Bone marrow (tissue), 2 donors: ENCODE results near the gene FAM185A.
A peak's percentile ranks its signal among the peaks of the same experiment; 100 is the strongest.
"Not testable (repeated sequence)": the region's sequence is repeated elsewhere in the genome, so short reads cannot be mapped to it uniquely, and the experiment has no call there.

Experiments
- DNase-seq, 2 donors: peaks; one replicate each; lab custom pipeline; 2025; lab: John Stamatoyannopoulos, UW

The FAM185A gene

GRCh38 chr7:102748605-102749444, at the start of gene FAM185A:
Gene FAM185A, plus strand, starts transcription at chr7:102748999. Its CDS starts 209 bp downstream, at chr7:102749208.
- DNase-seq: peak; percentile 64 to 99

DNA sequence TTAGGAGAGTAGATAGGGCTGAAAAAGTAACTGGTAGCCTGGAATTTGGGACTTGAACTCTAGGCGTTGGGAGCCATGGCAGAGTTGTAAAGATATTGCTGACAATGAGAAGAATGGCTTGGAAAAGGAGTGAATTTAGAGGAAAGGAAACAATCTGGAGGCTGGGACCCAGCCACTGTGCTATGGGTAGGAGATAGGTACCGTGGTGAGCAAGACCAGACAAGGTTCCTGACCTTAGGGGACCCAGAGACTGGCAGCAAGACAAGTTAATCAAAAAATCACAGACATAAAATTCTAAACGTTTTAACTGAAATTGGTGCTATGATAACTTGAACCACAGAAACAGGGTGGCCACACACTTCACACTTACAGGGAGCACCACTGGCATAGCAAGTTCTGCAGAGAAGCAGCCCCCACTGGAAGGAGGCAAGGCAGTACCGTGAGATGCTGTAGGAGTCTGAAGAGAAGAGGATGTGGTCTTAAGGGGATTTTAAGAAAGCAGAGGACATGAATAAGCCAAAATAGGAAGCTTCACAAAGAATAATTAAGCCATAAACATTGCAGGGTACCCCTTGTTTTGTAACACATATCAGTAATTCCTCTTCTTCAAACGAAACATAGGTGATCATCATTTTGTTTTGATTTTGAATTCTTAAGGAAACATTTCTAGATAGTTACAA, 35.6 kb upstream of the FAM185A start:
- DNase-seq: not testable (repeated sequence)

DNA sequence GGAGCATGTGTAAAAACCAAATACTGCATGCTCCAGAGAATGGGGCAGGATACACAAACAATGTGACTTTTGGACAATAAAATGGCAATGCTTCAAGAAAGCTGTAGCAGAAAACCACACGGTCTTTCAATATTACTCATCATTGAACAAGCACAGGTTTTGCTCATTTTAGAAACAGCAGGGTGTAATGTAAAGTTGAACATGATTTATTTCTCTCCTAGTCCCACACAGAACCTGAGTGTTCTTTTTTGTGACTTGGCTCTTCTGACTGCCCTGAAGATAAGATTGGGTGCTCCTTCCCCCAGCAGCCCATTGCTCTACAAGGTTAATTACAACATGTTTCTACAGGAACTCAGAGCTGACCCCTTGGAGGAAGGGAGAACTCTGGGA, 35.1 kb upstream of the FAM185A start:
- not testable (repeated sequence) for DNase-seq

DNA sequence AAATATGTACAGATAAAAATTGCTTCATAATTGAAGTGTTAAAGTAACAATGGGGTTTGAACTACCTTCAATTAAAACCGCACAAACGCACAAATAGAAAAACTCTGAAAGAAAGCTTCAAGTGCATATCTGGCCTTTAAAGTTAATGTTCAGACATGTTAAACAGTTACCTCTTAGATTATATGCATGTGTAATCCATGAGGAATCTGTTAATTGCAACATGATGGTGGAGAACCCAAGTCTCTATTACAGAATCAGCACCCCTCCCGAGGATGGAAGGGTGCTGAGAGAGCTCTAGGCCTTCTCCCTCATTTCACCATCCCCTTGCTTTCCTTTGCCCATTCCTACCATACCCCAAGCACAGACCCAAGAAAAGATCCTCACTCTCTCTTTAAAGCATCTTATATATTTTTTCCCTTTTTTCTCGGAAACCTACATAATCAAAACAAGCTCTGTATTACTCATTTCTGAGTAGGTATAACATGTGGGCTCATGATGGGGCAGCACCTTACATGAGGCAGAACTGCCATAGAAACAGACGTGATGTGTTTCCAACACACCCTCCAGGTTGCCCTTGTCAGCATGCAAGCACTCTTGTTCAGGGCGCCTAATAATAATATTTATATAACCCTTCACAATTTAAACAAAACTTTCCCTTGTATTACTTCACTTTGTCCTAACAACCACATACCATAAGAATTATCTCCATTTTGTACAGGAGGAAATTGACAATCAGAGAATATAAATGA, 33.9 kb upstream of the FAM185A start:
- DNase-seq: not testable (repeated sequence)

GRCh38 chr7:102715718-102716117, 33.1 kb upstream of the FAM185A start:
- DNase-seq: not testable (repeated sequence)

GRCh38 chr7:102718491-102718890, 30.3 kb upstream of the FAM185A start:
- not testable (repeated sequence) for DNase-seq

DNA sequence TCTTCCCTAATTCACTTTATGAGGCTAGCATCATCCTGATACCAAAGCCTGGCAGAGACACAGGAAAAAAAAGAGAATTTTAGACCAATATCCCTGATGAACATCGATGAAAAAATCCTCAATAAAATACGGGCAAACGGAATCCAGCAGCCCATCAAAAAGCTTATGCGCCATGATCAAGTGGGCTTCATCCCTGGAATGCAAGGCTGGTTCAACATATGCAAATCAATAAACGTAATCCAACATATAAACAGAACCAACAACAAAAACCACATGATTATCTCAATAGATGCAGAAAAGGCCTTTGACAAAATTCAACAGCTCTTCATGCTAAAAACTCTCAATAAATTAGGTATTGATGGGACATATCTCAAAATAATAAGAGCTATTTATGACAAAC, 22.6 kb upstream of the FAM185A start:
- not testable (repeated sequence) for DNase-seq

DNA sequence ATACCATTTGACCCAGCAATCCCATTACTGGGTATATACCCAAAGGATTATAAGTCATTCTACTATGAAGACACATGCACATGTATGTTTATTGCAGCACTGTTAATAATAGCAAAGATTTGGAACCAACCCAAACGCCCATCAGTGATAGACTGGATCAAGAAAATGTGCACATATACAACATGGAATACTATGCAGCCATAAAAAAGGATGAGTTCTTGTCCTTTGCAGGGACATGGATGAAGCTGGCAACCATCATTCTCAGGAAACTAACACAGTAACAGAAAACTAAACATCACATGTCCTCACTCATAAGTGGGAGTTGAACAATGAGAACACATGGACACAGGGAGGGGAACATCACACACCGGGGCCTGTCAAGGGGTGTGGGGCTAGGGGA, 19.1 kb upstream of the FAM185A start:
- not testable (repeated sequence) for DNase-seq

- DNase-seq: not testable (repeated sequence)
These were observed 18.4 kb upstream of the FAM185A start for GRCh38 chr7:102730431-102730830.

- DNase-seq: peak in 1 of 2 donors; percentile 8
These were observed 6.6 kb upstream of the FAM185A start for GRCh38 chr7:102742002-102742771.

DNA sequence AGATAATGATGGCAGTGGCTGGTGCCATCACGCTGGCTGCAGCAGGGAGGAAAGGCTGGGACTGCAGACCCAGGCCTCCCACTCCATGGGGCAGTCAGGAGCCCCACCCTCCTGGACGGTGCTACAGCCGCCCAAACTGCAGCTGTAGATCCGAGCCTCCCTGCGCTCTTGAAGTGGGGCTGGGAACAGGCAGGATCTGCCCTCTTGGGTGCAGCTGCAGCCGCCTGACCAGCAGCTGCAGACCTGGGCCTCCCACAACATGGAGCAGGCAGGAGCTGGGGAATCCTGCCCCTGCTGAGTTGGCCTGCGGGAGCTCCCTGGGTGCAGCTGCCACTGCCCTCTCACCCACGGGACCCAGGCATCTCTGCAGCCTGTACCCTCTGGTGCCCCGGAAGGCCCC, 4.9 kb upstream of the FAM185A start:
- DNase-seq: not testable (repeated sequence)

- DNase-seq: not testable (repeated sequence)
These were observed 3.1 kb upstream of the FAM185A start for GRCh38 chr7:102745494-102746288.

DNA sequence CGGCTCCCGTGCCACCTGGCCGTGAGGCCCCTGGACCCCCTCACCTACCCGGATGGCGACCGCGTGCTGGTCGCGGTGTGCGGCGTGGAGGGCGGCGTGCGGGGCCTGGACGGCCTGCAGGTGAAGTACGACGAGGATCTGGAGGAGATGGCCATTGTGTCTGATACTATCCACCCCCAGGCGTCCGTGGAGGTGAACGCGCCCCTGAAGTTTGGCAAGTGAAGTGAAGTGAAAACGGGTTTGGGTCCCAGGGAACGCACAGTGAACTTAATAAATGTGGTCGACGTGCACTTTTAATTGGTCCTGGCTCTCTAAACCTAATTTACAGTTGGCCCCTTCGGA, 617 bp downstream of the FAM185A start:
- DNase-seq: not testable (repeated sequence)

DNA sequence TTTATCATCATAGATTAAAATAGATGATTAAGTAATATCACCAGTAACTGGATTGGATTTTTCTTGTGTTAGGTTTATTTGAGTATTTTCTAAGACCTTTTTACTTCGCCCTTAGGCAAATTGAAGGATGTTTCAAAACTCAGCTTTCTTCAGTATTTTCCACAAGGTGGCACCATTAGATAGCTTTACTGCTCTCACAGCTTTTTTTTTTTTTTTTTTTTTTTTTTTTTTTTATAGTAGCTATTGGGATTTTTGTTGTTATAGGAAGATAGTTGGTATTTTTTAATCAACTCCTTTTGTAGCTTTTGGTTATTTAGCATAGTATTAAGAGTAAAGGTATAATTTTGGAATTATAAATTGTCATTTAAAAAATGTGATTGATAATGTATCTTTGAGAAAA, 9.4 kb downstream of the FAM185A start:
- DNase-seq: not testable (repeated sequence)

- not testable (repeated sequence) for DNase-seq
These were observed 11.1 kb downstream of the FAM185A start for GRCh38 chr7:102759934-102760333.

GRCh38 chr7:102761234-102761633, 12.4 kb downstream of the FAM185A start:
- not testable (repeated sequence) for DNase-seq

- DNase-seq: not testable (repeated sequence)
These were observed 14.6 kb downstream of the FAM185A start for GRCh38 chr7:102763295-102763905.

DNA sequence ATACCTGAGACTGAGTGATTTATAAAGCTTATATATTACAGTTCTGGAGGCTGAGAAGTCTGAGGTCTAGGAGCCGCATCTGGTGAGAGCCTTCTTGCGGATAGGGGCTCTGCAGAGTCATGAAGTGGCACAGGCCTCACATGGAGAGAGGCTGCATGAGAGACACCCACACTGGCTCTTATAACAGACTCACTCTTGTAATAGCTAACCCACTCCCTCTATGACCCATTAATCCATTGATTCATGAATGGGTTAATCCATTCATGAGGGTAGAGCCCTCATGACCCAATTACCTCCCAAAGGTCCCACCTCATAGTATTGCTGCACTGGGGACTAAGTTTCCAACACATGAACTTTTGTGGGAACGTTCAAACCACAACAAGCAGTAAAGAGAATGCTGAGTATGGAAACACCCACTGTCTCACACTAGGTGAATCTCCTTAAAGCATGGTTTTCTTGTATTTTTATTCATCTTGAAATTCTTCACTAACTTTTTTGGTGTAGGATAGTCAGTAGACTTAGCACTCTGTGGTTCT, 20.9 kb downstream of the FAM185A start:
- not testable (repeated sequence) for DNase-seq

DNA sequence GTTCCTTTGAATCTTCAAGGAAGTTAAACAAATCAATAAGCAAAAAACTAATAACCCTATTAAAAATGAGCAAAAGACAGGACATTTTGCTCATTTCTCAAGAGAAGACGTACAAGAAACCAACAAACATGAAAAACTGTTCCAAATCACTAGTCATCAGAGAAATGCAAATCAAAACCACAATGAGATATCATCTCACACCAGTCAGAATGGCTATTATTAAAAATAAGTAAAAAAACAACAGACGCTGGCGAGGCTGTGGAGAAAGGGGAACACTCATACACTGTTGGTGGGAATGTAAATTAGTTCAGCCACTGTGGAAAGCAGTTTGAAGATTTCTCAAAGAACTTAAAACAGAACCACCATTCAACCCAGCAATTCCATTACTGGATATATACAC, 21.7 kb downstream of the FAM185A start:
- DNase-seq: not testable (repeated sequence)

- not testable (repeated sequence) for DNase-seq
These were observed 27.4 kb downstream of the FAM185A start for GRCh38 chr7:102776217-102776616.
